GM06990 (cell line): ENCODE measurements around the gene RAB3IP.

Experiments used
- DNase-seq: peaks from one replicate; pipeline ENCODE4 v3.0.0-alpha.2; 2011; ENCODE audit not compliant: insufficient read length; ENCODE audit errors: extremely low read depth
- H3K27me3 ChIP-seq: replicated peaks from 2 replicates; pipeline ENCODE4 v1.6.0; 2011; ENCODE audit warnings: low read length; ENCODE audit not compliant: control insufficient read depth, insufficient read depth
- H3K36me3 ChIP-seq: 2 replicates; pipeline ENCODE4 v1.5.1; 2011; ENCODE audit warnings: low read length; ENCODE audit not compliant: control insufficient read depth, insufficient read depth
- H3K4me3 ChIP-seq: replicated peaks from 2 replicates; pipeline ENCODE4 v1.5.1; 2011; ENCODE audit warnings: low read depth, mild to moderate bottlenecking, control low read depth, low read length
- TF ChIP-seq, protein P1 (sequence below): IDR thresholded peaks from 2 replicates; pipeline ENCODE4 v1.5.1; 2011; ENCODE audit warnings: low read length, control low read depth, mild to moderate bottlenecking, inconsistent platforms; ENCODE audit not compliant: insufficient read depth, poor library complexity, severe bottlenecking

Gene RAB3IP

DNA sequence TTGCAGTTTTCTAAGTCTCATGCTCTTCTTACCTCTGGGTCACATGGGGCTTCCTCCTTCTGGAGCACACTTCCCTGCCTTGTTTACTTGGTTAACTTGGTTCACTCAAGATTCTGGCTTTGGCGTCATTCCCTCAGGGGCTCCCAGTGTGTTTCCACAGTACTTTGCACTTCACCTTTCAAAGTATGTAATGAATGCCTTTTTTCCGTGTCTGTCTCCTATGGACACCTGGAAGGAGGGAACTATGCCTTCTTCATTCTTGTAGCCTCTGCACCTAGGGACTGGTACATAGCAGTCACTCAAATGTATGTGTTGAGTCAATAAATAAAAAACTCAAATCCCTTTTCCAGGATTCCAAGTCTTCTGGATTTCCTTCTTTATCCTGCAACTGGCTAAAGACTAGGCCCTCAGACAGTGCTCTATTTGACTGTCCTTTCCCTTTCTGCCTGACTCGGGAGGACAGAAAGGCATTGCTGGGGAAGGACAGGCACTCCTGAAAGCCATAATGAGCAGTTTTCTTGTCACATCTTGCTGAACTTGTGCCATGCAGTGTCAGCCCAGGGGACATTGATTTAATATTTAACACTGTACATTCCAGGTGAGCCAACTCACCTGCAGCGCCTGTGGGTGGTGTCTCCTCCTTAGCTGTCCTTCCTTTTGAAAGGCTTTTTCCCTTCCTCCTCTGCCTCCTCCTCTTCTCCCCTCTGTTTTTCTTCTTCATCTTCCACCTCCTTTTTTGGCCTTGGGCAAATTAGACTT lies 99.2 kb downstream of the RAB3IP start:
- H3K4me3 ChIP-seq: no peak overlapping the region
- no peaks in the 10 kb centered on the region for H3K36me3 ChIP-seq
- no peak for DNase-seq
- TF ChIP-seq, protein P1, sequence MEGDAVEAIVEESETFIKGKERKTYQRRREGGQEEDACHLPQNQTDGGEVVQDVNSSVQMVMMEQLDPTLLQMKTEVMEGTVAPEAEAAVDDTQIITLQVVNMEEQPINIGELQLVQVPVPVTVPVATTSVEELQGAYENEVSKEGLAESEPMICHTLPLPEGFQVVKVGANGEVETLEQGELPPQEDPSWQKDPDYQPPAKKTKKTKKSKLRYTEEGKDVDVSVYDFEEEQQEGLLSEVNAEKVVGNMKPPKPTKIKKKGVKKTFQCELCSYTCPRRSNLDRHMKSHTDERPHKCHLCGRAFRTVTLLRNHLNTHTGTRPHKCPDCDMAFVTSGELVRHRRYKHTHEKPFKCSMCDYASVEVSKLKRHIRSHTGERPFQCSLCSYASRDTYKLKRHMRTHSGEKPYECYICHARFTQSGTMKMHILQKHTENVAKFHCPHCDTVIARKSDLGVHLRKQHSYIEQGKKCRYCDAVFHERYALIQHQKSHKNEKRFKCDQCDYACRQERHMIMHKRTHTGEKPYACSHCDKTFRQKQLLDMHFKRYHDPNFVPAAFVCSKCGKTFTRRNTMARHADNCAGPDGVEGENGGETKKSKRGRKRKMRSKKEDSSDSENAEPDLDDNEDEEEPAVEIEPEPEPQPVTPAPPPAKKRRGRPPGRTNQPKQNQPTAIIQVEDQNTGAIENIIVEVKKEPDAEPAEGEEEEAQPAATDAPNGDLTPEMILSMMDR: no peak
- H3K27me3 ChIP-seq: no peaks in the 10 kb centered on the region

DNA sequence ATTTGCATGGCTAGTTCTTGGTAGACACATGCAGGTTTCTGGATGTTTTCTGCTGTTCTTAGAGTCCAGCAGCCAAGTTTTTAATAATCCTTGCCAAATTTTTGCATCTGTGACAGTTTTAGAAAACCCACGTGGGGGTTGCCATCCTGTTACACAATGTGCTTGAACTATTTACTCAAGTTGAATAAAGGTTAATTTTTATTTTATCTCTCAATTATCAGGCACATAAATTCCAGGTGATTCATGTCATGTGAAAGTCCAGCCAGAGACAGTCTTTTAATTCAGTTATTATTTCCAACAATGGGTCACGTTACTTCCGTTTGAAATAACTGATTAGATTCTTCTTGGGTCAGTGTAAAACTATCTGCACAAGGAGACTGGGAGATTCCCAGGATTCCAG lies 102.1 kb downstream of the RAB3IP start:
- Histone ChIP-seq H3K27me3 (no peaks in the 10 kb centered on the region), H3K36me3 (no peaks in the 10 kb centered on the region), H3K4me3 (no peak overlapping the region)
- no peak for DNase-seq
- TF ChIP-seq, protein P1: no peak

DNA sequence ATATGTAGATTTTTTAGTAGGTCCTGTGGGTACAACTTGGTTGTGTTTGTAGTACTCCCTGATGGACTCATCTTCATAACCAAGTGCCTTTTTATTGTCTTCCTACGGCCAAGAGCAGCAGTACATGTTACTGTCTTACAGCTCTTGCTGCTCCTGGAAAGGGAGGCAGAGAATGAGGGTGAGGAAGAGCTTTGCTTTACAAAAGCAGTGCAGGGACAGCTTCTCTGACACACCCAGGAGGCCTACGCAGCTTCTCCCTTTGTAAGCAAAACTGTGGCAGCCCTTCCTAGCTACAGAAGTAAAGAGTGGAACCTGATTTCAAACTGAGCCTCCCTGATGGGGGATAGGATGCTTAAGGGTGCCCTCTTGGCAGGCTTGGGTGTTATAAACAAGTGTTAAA lies 104.9 kb downstream of the RAB3IP start:
- TF ChIP-seq, protein P1: no peak
- Histone ChIP-seq H3K27me3 (no peaks in the 10 kb centered on the region), H3K36me3 (no peaks in the 10 kb centered on the region), H3K4me3 (no peak overlapping the region)
- no peak for DNase-seq

DNA sequence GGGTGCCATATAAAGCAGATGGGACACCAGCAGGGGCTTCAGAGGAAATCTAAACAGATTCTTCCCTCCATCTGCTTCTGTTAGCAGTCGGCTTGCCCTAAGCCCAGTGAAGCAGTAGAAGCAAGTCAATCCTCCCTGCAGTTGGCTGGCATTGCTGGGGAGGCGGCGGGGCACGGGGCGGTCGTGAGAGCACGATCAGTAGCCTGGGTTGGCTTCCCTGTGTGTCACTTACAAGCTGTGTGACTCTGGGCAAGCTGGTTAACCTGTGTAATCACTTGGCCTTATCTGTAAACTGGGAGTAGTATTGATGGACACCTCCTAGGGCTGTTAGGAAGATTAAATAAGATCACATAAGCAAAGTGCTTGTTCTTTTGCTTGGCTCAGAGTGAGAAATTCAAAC lies 105.8 kb downstream of the RAB3IP start:
- no peaks in the 10 kb centered on the region for H3K27me3 ChIP-seq
- no peaks in the 10 kb centered on the region for H3K36me3 ChIP-seq
- H3K4me3 ChIP-seq: no peak overlapping the region
- TF ChIP-seq, protein P1: no peak
- DNase-seq: no peak

DNA sequence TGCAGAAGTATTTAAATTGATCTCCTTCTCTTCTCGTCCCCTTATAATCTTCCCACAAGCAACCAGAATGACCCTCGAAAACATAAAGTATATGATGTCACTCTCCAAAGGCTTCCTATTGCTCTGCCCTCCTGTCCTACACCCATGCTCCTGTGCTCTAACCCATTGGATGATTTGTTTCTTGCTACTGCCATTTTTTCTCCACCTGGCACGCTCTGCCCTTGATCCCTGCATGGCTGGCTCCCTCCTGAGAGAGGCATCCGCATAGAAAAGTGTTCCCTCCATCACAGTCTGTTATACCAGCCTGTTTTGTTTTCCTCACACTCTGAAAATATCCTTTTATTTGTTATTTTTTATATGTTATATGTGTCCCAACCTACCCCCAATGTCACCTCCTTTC lies 106.2 kb downstream of the RAB3IP start:
- H3K4me3 ChIP-seq: no peak overlapping the region
- no peaks in the 10 kb centered on the region for H3K36me3 ChIP-seq
- DNase-seq: no peak
- no peaks in the 10 kb centered on the region for H3K27me3 ChIP-seq
- TF ChIP-seq, protein P1: no peak

DNA sequence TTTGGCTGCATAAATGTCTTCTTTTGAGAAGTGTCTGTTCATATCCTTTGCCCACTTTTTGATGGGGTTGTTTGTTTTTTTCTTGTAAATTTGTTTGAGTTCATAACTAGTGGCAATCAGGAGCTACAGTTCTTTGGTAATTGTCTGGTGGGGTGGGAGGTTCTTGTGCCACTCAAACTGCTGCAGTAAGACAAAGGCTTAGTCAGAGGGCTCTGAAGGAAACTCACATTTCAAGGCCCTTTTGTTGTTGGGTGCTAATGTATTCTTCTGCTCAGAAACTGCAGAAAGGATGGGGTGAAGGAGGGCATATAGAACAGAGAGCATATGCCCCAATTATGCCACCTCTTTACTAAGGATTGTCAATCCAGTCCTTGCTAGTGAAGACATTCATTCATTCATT lies 108.3 kb downstream of the RAB3IP start:
- no peak overlapping the region for H3K4me3 ChIP-seq
- TF ChIP-seq, protein P1: no peak
- DNase-seq: no peak

More for the DNA sequence above, 108.3 kb downstream of the RAB3IP start:
- Histone ChIP-seq H3K36me3 (no peaks in the 10 kb centered on the region), H3K27me3 (no peaks in the 10 kb centered on the region)
